Naive thymus-derived CD4-positive, alpha-beta T cell (primary cell): Measurements from ENCODE around the gene RSRC1. TPM values are rescaled to one million over a fixed set of nuclear protein-coding genes. Genes with fewer than 3 reads are reported as not detected.
"Not testable (repeated sequence)": the region's sequence is repeated elsewhere in the genome, so short reads cannot be mapped to it uniquely, and the experiment has no call there.

Experiments
- ATAC-seq: fragments of 150-1000 bp; cut with Tn5 transposase; 2 replicates; pipeline ENCODE4 v1.10.0; 2021; ENCODE audit warnings: mild to moderate bottlenecking, moderate library complexity
- CTCF ChIA-PET: fragments of 350-600 bp; sonication (Branson Sonifier 250); formaldehyde crosslinking; loops from one replicate; lab custom pipeline; 2021; ENCODE audit warnings: antibody characterized with exemption; lab: Charles Lee
- POLR2A ChIA-PET: fragments of 350-600 bp; sonication (Branson Sonifier 250); formaldehyde crosslinking; loops from one replicate; lab custom pipeline; 2021; ENCODE audit warnings: antibody characterized with exemption, inconsistent platforms; lab: Charles Lee
- DNase-seq, 9 donors: peaks; one replicate each; pipeline versions ENCODE4 v3.0.0 to v3.0.0-alpha.2; 2020 to 2022; ENCODE audit warnings: mixed read lengths in 1 of 9
- H3K27ac ChIP-seq: one replicate; pipeline ENCODE4 v1.7.0; 2013; ENCODE audit warnings: mild to moderate bottlenecking, low read depth, low read length, moderate library complexity
- H3K27me3 ChIP-seq, 2 donors: one replicate each; pipeline ENCODE4 v1.7.0; 2013; ENCODE audit warnings: low read length in 2 of 2, mild to moderate bottlenecking in 2 of 2, moderate library complexity in 2 of 2; ENCODE audit not compliant: control insufficient read depth in 2 of 2, insufficient read depth in 2 of 2
- H3K36me3 ChIP-seq, 3 experiments: 1 replicate in 2 of 3; 2 replicates in 1 of 3; pipeline ENCODE4 v1.7.0; 2013; ENCODE audit warnings: low read length in 3 of 3, mild to moderate bottlenecking in 3 of 3, moderate library complexity in 1 of 3; ENCODE audit not compliant: insufficient read depth in 3 of 3, control insufficient read depth in 2 of 3
- H3K4me1 ChIP-seq, 2 donors: one replicate each; pipeline ENCODE4 v1.7.0; 2013; ENCODE audit warnings: low read length in 2 of 2, mild to moderate bottlenecking in 2 of 2, moderate library complexity in 1 of 2; ENCODE audit not compliant: control insufficient read depth in 2 of 2, insufficient read depth in 2 of 2
- H3K4me3 ChIP-seq: 2 replicates; pipeline ENCODE4 v1.7.0; 2013; ENCODE audit warnings: mild to moderate bottlenecking, low read length
- H3K9me3 ChIP-seq, 3 experiments: 1 replicate in 2 of 3; 2 replicates in 1 of 3; pipeline ENCODE4 v1.7.0; 2013; ENCODE audit warnings: low read length in 3 of 3; ENCODE audit not compliant: control insufficient read depth in 2 of 3
- H3K27ac Mint-ChIP-seq, 9 donors: one replicate each; pipeline ENCODE4 v1.8.0; 2020 to 2022; ENCODE audit warnings: mixed read lengths in 9 of 9, mild to moderate bottlenecking in 8 of 9, moderate library complexity in 5 of 9, inconsistent platforms in 2 of 9
- H3K27me3 Mint-ChIP-seq, 5 donors: one replicate each; pipeline ENCODE4 v1.8.0; 2021 to 2022; ENCODE audit warnings: mixed read lengths in 5 of 5, mild to moderate bottlenecking in 1 of 5
- H3K36me3 Mint-ChIP-seq, 5 donors: one replicate each; pipeline ENCODE4 v1.8.0; 2020 to 2022; ENCODE audit warnings: mixed read lengths in 5 of 5, mild to moderate bottlenecking in 3 of 5, inconsistent platforms in 1 of 5
- H3K4me1 Mint-ChIP-seq, 7 donors: one replicate each; pipeline ENCODE4 v1.8.0; 2020 to 2022; ENCODE audit warnings: mixed read lengths in 7 of 7, mild to moderate bottlenecking in 3 of 7, inconsistent platforms in 1 of 7
- H3K4me3 Mint-ChIP-seq, 10 donors: one replicate each; pipeline ENCODE4 v1.8.0; 2020 to 2022; ENCODE audit warnings: mild to moderate bottlenecking in 10 of 10, mixed read lengths in 10 of 10, moderate library complexity in 6 of 10, inconsistent platforms in 2 of 10
- H3K9me3 Mint-ChIP-seq, 11 donors: one replicate each; pipeline ENCODE4 v1.8.0; 2020 to 2022; ENCODE audit warnings: mixed read lengths in 11 of 11, mild to moderate bottlenecking in 4 of 11, inconsistent platforms in 1 of 11, moderate library complexity in 1 of 11
- intact Hi-C, 2 donors: fragments of 100-400 bp; cut with micrococcal nuclease; formaldehyde crosslinking; loops; one replicate each; pipeline ENCODE4 v1.15.1; 2023
- polyA plus RNA-seq, 2 donors: library from polyadenylated mRNA; unstranded; fragments of 300-500 nt; fragmentation: Illumina TruSeq; gene quantifications; one replicate each; pipeline ENCODE4 v1.2.3, GENCODE V29; 2021
- total RNA-seq, 6 experiments: library from RNA in 5 of 6; stranded (reverse) in 5 of 6; gene quantifications; 1 replicate in 5 of 6; 2 replicates in 1 of 6; pipeline ENCODE4 v1.2.3 and lab custom pipeline; 2021 to 2026

RSRC1 gene
- total and polyA plus RNA-seq, 7 experiments from 2014 or later: 30.0 to 45.0 (median 37.4) TPM

GRCh38 chr3:158402590-158402989 lies 292.7 kb downstream of the RSRC1 start:
- no peaks in the 10 kb centered on the region for H3K4me1 ChIP-seq
- ChIA-PET POLR2A (no interaction called here), CTCF (no interaction called here)
- intact Hi-C loops: no loop called here
- no peaks in the 10 kb centered on the region for H3K27me3 Mint-ChIP-seq
- no peaks in the 10 kb centered on the region for H3K27me3 ChIP-seq
- no peak overlapping the region for H3K4me3 ChIP-seq
- no peak overlapping the region for H3K27ac ChIP-seq
- no peaks in the 10 kb centered on the region for H3K36me3 ChIP-seq
- no peak overlapping the region for H3K27ac Mint-ChIP-seq
- ATAC-seq: no peak
- H3K4me3 Mint-ChIP-seq: no peak overlapping the region
- peaks cover 0 to 4% (median 0%) of the 10 kb centered on the region in 5 donors for H3K36me3 Mint-ChIP-seq
- H3K9me3 Mint-ChIP-seq: no peaks in the 10 kb centered on the region
- H3K4me1 Mint-ChIP-seq: no peaks in the 10 kb centered on the region
- DNase-seq: no peak
- H3K9me3 ChIP-seq: no peaks in the 10 kb centered on the region

GRCh38 chr3:158403013-158403412 lies 293.1 kb downstream of the RSRC1 start:
- DNase-seq (no peak), ATAC-seq (no peak)
- H3K27me3 ChIP-seq: no peaks in the 10 kb centered on the region
- no peak overlapping the region for H3K27ac Mint-ChIP-seq
- H3K27me3 Mint-ChIP-seq: no peaks in the 10 kb centered on the region
- no peaks in the 10 kb centered on the region for H3K4me1 ChIP-seq
- no peaks in the 10 kb centered on the region for H3K9me3 ChIP-seq
- H3K36me3 ChIP-seq: no peaks in the 10 kb centered on the region
- intact Hi-C loops: no loop called here
- H3K4me3 ChIP-seq: no peak overlapping the region
- H3K36me3 Mint-ChIP-seq: peaks cover 0 to 2% (median 0%) of the 10 kb centered on the region in 5 donors
- no peak overlapping the region for H3K27ac ChIP-seq
- H3K4me1 Mint-ChIP-seq: no peaks in the 10 kb centered on the region
- no peak overlapping the region for H3K4me3 Mint-ChIP-seq
- POLR2A ChIA-PET: no interaction called here
- CTCF ChIA-PET: no interaction called here
- H3K9me3 Mint-ChIP-seq: no peaks in the 10 kb centered on the region

GRCh38 chr3:158404131-158404718 lies 294.3 kb downstream of the RSRC1 start:
- no peak for ATAC-seq
- Histone ChIP-seq H3K4me1 (no peaks in the 10 kb centered on the region), H3K4me3 (no peak overlapping the region), H3K27ac (no peak overlapping the region), H3K27me3 (no peaks in the 10 kb centered on the region), H3K36me3 (no peaks in the 10 kb centered on the region), H3K9me3 (no peaks in the 10 kb centered on the region)
- CTCF ChIA-PET: interaction anchor here (0.8 kb wide), 1 partner anchor 37 kb away, joined by 3 read pairs; no protein-coding TSS in a partner anchor
- H3K4me3 Mint-ChIP-seq: no peak overlapping the region
- no peak for DNase-seq
- no peaks in the 10 kb centered on the region for H3K9me3 Mint-ChIP-seq
- H3K36me3 Mint-ChIP-seq: peaks cover 0 to 8% (median 0%) of the 10 kb centered on the region in 5 donors
- intact Hi-C loops: no loop called here
- H3K27ac Mint-ChIP-seq: no peak overlapping the region
- no peaks in the 10 kb centered on the region for H3K27me3 Mint-ChIP-seq
- POLR2A ChIA-PET: no interaction called here
- H3K4me1 Mint-ChIP-seq: no peaks in the 10 kb centered on the region

GRCh38 chr3:158405507-158405906 lies 295.6 kb downstream of the RSRC1 start:
- no peak overlapping the region for H3K27ac ChIP-seq
- Mint-ChIP-seq H3K4me1 (no peaks in the 10 kb centered on the region), H3K36me3 (peaks cover 0 to 18% (median 0%) of the 10 kb centered on the region in 5 donors), H3K4me3 (no peak overlapping the region), H3K9me3 (peaks cover 0 to 4% (median 0%) of the 10 kb centered on the region in 11 donors), H3K27ac (no peak overlapping the region), H3K27me3 (no peaks in the 10 kb centered on the region)
- no peaks in the 10 kb centered on the region for H3K9me3 ChIP-seq
- no peaks in the 10 kb centered on the region for H3K27me3 ChIP-seq
- intact Hi-C loops: no loop called here
- no peak overlapping the region for H3K4me3 ChIP-seq
- ChIA-PET POLR2A (no interaction called here), CTCF (no interaction called here)
- DNase-seq: no peak
- H3K36me3 ChIP-seq: no peaks in the 10 kb centered on the region
- H3K4me1 ChIP-seq: no peaks in the 10 kb centered on the region
- ATAC-seq: no peak

GRCh38 chr3:158407844-158408517 lies 298.1 kb downstream of the RSRC1 start:
- Mint-ChIP-seq H3K36me3 (peaks cover 0 to 32% (median 14%) of the 10 kb centered on the region in 5 donors), H3K4me3 (no peak overlapping the region), H3K27me3 (no peaks in the 10 kb centered on the region), H3K4me1 (peaks cover 0 to 2% (median 0%) of the 10 kb centered on the region in 7 donors), H3K27ac (no peak overlapping the region), H3K9me3 (peaks cover 0 to 9% (median 0%) of the 10 kb centered on the region in 11 donors)
- Histone ChIP-seq H3K4me1 (no peaks in the 10 kb centered on the region), H3K4me3 (no peak overlapping the region), H3K27ac (no peak overlapping the region), H3K27me3 (no peaks in the 10 kb centered on the region), H3K36me3 (no peaks in the 10 kb centered on the region), H3K9me3 (no peaks in the 10 kb centered on the region)
- intact Hi-C loops: no loop called here
- CTCF ChIA-PET: no interaction called here
- POLR2A ChIA-PET: no interaction called here
- DNase-seq (no peak), ATAC-seq (no peak)

GRCh38 chr3:158408518-158408897 lies 298.6 kb downstream of the RSRC1 start:
- H3K27me3 Mint-ChIP-seq, ATAC-seq, H3K9me3 ChIP-seq, H3K4me3 ChIP-seq, H3K36me3 ChIP-seq, intact Hi-C loops, H3K27ac Mint-ChIP-seq, H3K4me1 ChIP-seq, H3K27ac ChIP-seq, H3K4me1 Mint-ChIP-seq, DNase-seq, POLR2A ChIA-PET, CTCF ChIA-PET, H3K4me3 Mint-ChIP-seq, H3K27me3 ChIP-seq: not testable (repeated sequence)
- peaks cover 0 to 33% (median 18%) of the 10 kb centered on the region in 5 donors for H3K36me3 Mint-ChIP-seq
- H3K9me3 Mint-ChIP-seq: peaks cover 0 to 10% (median 0%) of the 10 kb centered on the region in 11 donors

- Mint-ChIP-seq H3K4me3 (no peak overlapping the region), H3K27ac (no peak overlapping the region), H3K9me3 (peaks cover 0 to 14% (median 4%) of the 10 kb centered on the region in 11 donors), H3K27me3 (no peaks in the 10 kb centered on the region), H3K4me1 (peaks cover 0 to 5% (median 0%) of the 10 kb centered on the region in 7 donors), H3K36me3 (peaks cover 0 to 31% (median 21%) of the 10 kb centered on the region in 5 donors)
- POLR2A ChIA-PET: no interaction called here
- Histone ChIP-seq H3K9me3 (no peaks in the 10 kb centered on the region), H3K4me3 (no peak overlapping the region), H3K27ac (no peak overlapping the region), H3K27me3 (no peaks in the 10 kb centered on the region), H3K36me3 (no peaks in the 10 kb centered on the region), H3K4me1 (no peaks in the 10 kb centered on the region)
- intact Hi-C loops: no loop called here
- ATAC-seq (no peak), DNase-seq (no peak)
- CTCF ChIA-PET: no interaction called here
These were observed 308.1 kb downstream of the RSRC1 start for GRCh38 chr3:158418035-158418434.
